MCF 10A (cell line): ENCODE measurements around the gene RNF212. TPM values are rescaled to one million over a fixed set of nuclear protein-coding genes. Genes with fewer than 3 reads are reported as not detected.
A peak's percentile ranks its signal among the peaks of the same experiment; 100 is the strongest.

ENCODE experiments used
- BruUV-seq: library from RNA; stranded (reverse); fragments of 400-500 nt; replicated peaks from 2 replicates; lab custom pipeline; 2021; lab: Mats Ljungman, UMichigan
- CTCF ChIA-PET: fragments of 300-600 bp; sonication (Branson Sonifier 250); formaldehyde crosslinking; extraction: SDS; loops from one replicate; lab custom pipeline; 2021; ENCODE audit warnings: antibody characterized with exemption, inconsistent platforms; lab: Yijun Ruan, JAX
- POLR2A ChIA-PET: fragments of 300-600, 350-650 bp; sonication (Branson Sonifier 250); formaldehyde crosslinking; extraction: SDS; loops from one replicate; lab custom pipeline; 2020; ENCODE audit warnings: antibody characterized with exemption, inconsistent platforms; lab: Yijun Ruan, JAX
- DNase-seq: peaks from one replicate; pipeline ENCODE4 v3.0.0-alpha.2; 2018; ENCODE audit not compliant: unreplicated experiment
- H3K27ac Mint-ChIP-seq: one replicate; pipeline ENCODE4 v1.8.0; 2022; ENCODE audit warnings: mild to moderate bottlenecking, low read depth, mixed read lengths; ENCODE audit not compliant: unreplicated experiment
- H3K27me3 Mint-ChIP-seq: one replicate; pipeline ENCODE4 v1.8.0; 2022; ENCODE audit warnings: mixed read lengths; ENCODE audit not compliant: insufficient read depth, unreplicated experiment
- H3K36me3 Mint-ChIP-seq: one replicate; pipeline ENCODE4 v1.8.0; 2022; ENCODE audit warnings: mild to moderate bottlenecking, moderate library complexity, mixed read lengths; ENCODE audit not compliant: insufficient read depth, unreplicated experiment
- H3K4me1 Mint-ChIP-seq: one replicate; pipeline ENCODE4 v1.8.0; 2022; ENCODE audit warnings: mixed read lengths; ENCODE audit not compliant: insufficient read depth, unreplicated experiment
- H3K4me3 Mint-ChIP-seq: one replicate; pipeline ENCODE4 v1.8.0; 2022; ENCODE audit warnings: mild to moderate bottlenecking, moderate library complexity, mixed read lengths; ENCODE audit not compliant: unreplicated experiment
- H3K9me3 Mint-ChIP-seq: one replicate; pipeline ENCODE4 v1.8.0; 2022; ENCODE audit warnings: mixed read lengths; ENCODE audit not compliant: unreplicated experiment
- intact Hi-C: fragments of 100-400 bp; cut with micrococcal nuclease; formaldehyde crosslinking; loops from 2 replicates; pipeline ENCODE4 v1.14.1; 2022
- total RNA-seq: library from RNA; stranded (reverse); gene quantifications from 2 replicates; pipeline ENCODE4 v1.2.3, GENCODE V29; 2022
- TF ChIP-seq, protein P1 (sequence below): fragments of 200-600 bp; IDR thresholded peaks from one replicate; pipeline ENCODE4 v1.8.0; 2022; ENCODE audit warnings: antibody characterized with exemption, mild to moderate bottlenecking; ENCODE audit not compliant: unreplicated experiment

RNF212 gene
- total RNA-seq, 1 experiment from 2014 or later: not detected

DNA sequence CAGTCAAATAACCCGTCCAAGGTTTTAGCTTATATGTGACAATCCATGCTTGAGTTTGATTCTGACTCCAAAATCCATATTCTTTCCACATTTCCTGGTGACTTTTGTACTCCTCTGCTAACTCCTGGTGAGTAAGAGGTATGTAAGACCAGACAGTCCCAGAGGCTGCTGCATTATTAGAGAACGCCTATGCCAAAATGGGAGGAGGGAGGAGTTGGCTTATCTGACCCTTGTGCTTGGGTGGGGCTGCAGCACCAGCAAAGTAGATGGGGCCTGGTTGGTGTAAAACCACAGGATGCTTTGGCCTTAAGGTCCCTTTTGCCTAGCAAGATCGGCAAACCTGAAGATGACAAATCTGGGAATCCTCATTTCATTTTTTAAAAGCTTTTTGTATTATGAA lies 9.1 kb upstream of the RNF212 start:
- Mint-ChIP-seq H3K9me3 (no peaks in the 10 kb centered on the region), H3K27me3 (peaks cover 29% of the 10 kb centered on the region), H3K27ac (no peak overlapping the region), H3K4me1 (no peaks in the 10 kb centered on the region), H3K4me3 (no peak overlapping the region), H3K36me3 (no peaks in the 10 kb centered on the region)
- intact Hi-C loops: no loop called here
- DNase-seq: no peak
- TF ChIP-seq, protein P1, sequence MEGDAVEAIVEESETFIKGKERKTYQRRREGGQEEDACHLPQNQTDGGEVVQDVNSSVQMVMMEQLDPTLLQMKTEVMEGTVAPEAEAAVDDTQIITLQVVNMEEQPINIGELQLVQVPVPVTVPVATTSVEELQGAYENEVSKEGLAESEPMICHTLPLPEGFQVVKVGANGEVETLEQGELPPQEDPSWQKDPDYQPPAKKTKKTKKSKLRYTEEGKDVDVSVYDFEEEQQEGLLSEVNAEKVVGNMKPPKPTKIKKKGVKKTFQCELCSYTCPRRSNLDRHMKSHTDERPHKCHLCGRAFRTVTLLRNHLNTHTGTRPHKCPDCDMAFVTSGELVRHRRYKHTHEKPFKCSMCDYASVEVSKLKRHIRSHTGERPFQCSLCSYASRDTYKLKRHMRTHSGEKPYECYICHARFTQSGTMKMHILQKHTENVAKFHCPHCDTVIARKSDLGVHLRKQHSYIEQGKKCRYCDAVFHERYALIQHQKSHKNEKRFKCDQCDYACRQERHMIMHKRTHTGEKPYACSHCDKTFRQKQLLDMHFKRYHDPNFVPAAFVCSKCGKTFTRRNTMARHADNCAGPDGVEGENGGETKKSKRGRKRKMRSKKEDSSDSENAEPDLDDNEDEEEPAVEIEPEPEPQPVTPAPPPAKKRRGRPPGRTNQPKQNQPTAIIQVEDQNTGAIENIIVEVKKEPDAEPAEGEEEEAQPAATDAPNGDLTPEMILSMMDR: no peak
- CTCF ChIA-PET: interaction anchor here (0.8 to 1.7 kb wide), 2 partner anchors 8 to 14 kb away, joined by 3 to 8 read pairs; no protein-coding TSS in a partner anchor
- BruUV-seq: no TSS peak
- POLR2A ChIA-PET: interaction anchor here (0.6 to 0.7 kb wide), 2 partner anchors 14 to 167 kb away, joined by 3 to 4 read pairs; no protein-coding TSS in a partner anchor

DNA sequence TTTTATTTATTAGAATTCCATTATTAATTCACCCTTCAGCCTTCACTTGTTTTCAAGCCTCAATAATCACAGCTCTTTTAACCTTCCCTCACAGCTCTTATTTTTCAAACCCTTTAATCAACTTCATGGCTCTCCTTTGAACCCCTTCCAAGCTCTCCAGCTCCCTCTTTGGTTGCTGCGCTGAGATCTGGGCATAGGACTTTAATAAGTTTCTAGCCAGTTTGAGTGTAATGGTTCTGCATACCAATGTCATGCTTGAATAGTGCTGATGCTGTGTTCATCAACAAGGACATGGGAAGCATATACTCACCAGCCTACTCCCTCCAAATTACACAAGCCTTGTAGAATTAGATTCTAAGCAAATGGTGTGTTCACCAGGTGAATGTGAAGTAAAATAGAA lies 3.5 kb upstream of the RNF212 start:
- no peak overlapping the region for H3K4me3 Mint-ChIP-seq
- BruUV-seq: no TSS peak
- peaks cover 29% of the 10 kb centered on the region for H3K27me3 Mint-ChIP-seq
- H3K9me3 Mint-ChIP-seq: no peaks in the 10 kb centered on the region
- TF ChIP-seq, protein P1: no peak
- H3K27ac Mint-ChIP-seq: no peak overlapping the region
- H3K36me3 Mint-ChIP-seq: no peaks in the 10 kb centered on the region
- ChIA-PET POLR2A (interaction anchor here (0.6 kb wide), 1 partner anchor 1421 kb away, joined by 3 read pairs; no protein-coding TSS in a partner anchor), CTCF (interaction anchor here (0.6 to 1.2 kb wide), 2 partner anchors 15 to 41 kb away, joined by 3 to 5 read pairs; no protein-coding TSS in a partner anchor)
- no peaks in the 10 kb centered on the region for H3K4me1 Mint-ChIP-seq
- no peak for DNase-seq
- intact Hi-C loops: loop anchor here (5.0 kb wide), 1 partner anchor 35 kb away; no protein-coding TSS in a partner anchor

DNA sequence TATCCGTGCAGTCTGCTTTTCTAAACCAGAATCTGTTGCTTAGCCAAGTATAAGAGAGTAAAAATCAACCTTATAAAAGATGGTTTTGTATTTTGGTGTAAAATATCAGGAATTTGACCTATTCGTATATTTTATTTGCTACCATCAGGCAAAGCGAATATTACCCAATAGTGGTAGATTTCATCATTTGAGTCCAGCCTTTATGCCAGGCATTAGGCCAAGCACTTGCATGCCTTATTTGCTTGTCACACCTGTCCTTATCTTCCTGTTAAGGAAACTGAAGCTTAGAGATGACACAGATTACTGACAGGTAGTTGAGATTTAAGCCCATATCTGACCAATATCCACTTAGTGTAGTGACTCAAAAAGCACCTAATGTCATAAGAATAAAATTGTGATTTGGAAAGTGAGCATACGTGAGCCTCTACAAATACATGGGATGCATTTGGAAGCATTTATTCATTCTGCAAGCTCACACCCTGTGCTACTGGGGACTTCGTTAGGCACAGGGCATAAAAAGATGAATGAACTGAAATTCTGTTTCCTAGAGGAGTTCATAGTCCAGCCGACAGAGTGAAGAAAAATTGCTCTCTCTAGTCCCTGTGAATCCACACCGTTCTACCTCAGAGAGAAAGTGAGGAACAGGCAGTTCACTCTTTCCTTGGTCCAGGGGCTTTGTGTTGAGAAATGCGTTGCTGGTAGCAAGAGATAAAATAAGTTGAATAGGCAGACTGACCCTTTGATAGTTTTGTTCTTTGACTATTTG lies 2.3 kb upstream of the RNF212 start:
- H3K4me1 Mint-ChIP-seq: peaks cover 11% of the 10 kb centered on the region
- intact Hi-C loops: loop anchor here (5.0 kb wide), 1 partner anchor 33 kb away; no protein-coding TSS in a partner anchor
- peak; percentile 63 for DNase-seq
- H3K36me3 Mint-ChIP-seq: no peaks in the 10 kb centered on the region
- TF ChIP-seq, protein P1: no peak
- no peak overlapping the region for H3K27ac Mint-ChIP-seq
- ChIA-PET POLR2A (interaction anchor here (0.8 to 1.5 kb wide), 5 partner anchors 11 to 231 kb away, joined by 3 to 5 read pairs (median 4); partner anchors contain the start of genes MAEA and UVSSA), CTCF (interaction anchor here (1.2 to 1.9 kb wide), 2 partner anchors 15 to 16 kb away, joined by 5 to 7 read pairs; no protein-coding TSS in a partner anchor)
- BruUV-seq: no TSS peak
- no peaks in the 10 kb centered on the region for H3K9me3 Mint-ChIP-seq
- peaks cover 40% of the 10 kb centered on the region for H3K27me3 Mint-ChIP-seq
- H3K4me3 Mint-ChIP-seq: no peak overlapping the region

DNA sequence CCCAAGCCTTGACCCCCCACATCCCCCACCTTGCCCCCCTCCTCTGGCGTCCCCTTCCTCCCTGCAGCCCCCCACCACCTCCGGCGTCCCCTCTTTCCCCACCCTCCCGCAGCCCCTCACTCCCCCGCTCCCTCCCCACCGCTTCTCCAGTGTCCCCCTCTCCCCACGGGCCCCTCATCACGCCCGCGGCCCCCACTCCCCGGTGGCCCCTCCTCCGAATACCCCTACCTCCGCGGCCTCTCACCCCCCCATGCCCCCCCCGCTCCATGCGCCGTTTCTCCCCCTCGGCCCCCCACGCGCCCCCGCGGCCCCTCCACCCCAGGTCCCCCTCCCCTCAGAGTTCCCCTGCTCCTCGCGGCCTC lies 562 bp downstream of the RNF212 start:
- Mint-ChIP-seq H3K4me1 (peaks cover 17% of the 10 kb centered on the region), H3K4me3 (no peak overlapping the region), H3K9me3 (no peaks in the 10 kb centered on the region), H3K36me3 (no peaks in the 10 kb centered on the region), H3K27ac (no peak overlapping the region), H3K27me3 (peaks cover 51% of the 10 kb centered on the region)
- ChIA-PET CTCF (no interaction called here), POLR2A (no interaction called here)
- intact Hi-C loops: no loop called here
- DNase-seq: no peak
- BruUV-seq: no TSS peak
- TF ChIP-seq, protein P1: no peak
